GM12864 (cell line): ENCODE data around the gene FOXL1.

Experiments
- DNase-seq: peaks from one replicate; pipeline ENCODE4 v3.0.0-alpha.2; 2011; ENCODE audit warnings: low read depth
- H3K4me3 ChIP-seq: 2 replicates; pipeline ENCODE4 v1.5.1; 2011; ENCODE audit warnings: mild to moderate bottlenecking, low read depth, low read length, control low read depth
- CTCF ChIP-seq: IDR thresholded peaks from 2 replicates; pipeline ENCODE4 v1.5.1; 2011; ENCODE audit warnings: low read depth, mild to moderate bottlenecking, moderate library complexity, low read length, control low read depth, inconsistent platforms; ENCODE audit errors: missing control alignments

The FOXL1 gene

DNA sequence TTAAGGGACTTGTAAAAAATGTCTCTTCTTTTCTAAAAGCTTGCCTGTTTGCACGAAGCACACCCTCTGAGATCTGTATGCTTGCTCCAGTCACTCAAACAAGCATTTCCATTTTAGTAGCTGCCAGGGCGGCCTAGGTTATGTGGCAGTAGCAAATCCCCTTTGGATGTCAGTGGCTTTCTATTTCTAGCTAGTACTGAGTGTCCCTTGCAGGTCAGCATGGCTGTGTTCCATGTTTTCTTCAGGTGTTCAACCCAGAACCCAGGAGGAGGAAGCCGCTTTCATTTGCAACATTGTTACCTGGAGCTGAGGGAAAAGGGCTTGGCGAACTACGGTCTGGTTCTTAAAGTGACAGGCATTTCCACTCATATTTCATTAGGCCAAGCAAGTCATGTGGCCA is 36.4 kb downstream of the FOXL1 start:
- no peak for TF ChIP-seq CTCF
- no peak overlapping the region for H3K4me3 ChIP-seq
- no peak for DNase-seq

DNA sequence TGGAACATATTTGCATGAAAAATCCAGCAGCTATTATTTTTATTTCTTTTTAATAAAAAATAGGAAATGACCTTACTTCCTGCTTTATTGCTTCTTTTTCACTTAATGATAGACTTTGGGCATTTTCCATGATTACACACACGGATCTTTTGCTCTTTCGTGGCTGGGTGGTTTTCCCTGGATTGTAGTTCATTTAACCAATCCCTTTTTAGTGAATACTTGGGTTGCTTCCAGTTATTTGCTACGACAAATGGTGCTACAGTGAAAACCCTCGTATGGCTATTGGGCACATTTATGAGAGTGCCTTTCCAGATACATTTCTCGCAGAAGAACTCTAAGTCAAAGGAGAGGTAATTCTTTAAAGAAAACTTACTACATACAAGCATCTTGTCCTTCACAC is 38.6 kb downstream of the FOXL1 start:
- no peak for TF ChIP-seq CTCF
- DNase-seq: no peak

GRCh38 chr16:86618431-86619238 is 40.3 kb downstream of the FOXL1 start:
- TF ChIP-seq CTCF: no peak
- no peak overlapping the region for H3K4me3 ChIP-seq
- no peak for DNase-seq

More for the DNA sequence above, 38.6 kb downstream of the FOXL1 start:
- no peak overlapping the region for H3K4me3 ChIP-seq

DNA sequence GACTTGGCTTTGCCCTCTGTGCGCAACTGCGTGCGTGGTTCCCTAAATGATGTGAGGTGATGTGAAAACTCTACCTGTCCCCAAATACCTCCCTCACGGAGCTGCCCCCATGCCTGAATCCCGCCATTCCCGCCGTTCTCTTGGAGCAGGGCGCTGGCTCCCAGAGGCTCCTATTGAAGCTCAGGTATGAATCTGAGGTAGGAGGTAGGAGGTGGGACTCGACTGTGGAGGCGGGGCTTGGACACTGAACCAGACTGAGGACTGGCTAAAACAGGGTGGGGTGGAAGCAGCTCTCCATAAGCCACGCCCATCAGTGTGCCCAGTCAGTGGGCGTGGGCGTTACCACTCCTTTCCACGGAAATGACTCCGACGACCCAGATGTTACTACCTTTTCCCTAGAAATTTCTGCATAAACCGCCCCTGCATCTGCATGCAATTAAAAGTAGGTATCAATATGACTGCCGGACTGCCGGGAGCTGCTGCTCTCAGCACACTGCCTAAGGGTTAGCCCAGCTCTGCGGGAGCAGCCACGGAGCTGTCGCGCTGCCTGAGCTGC is 41.0 kb downstream of the FOXL1 start:
- no peak overlapping the region for H3K4me3 ChIP-seq
- TF ChIP-seq CTCF: no peak
- DNase-seq: no peak

DNA sequence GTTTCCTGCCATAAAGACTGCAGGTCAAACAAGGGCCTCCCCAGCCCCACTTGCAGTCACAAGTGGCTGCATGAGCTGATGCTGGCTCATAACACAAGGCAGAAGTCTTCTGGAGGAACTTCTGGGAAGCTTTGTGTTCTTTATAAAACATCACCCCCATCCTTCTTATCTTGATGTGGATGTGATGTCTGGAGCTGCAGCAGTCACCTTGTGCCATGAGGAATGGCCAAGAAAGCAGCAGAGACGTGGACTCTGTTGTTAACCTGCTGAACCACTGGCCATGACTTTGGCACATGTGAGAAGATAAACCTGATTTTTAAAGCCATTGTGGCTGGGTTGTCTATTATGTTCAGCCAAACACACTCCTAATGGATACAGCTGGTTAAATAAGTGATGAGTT is 41.8 kb downstream of the FOXL1 start:
- DNase-seq: no peak
- no peak for TF ChIP-seq CTCF
- H3K4me3 ChIP-seq: no peak overlapping the region

- no peak for TF ChIP-seq CTCF
- no peak for DNase-seq
- H3K4me3 ChIP-seq: no peak overlapping the region
Measured at GRCh38 chr16:86621966-86622365, 43.6 kb downstream of the FOXL1 start.
